H1 (cell line): ENCODE results near the gene TLE5. TPM values are rescaled to one million over a fixed set of nuclear protein-coding genes. Genes with fewer than 3 reads are reported as not detected.

Experiments
- CTCF ChIA-PET: fragments of 300-600 bp; sonication (Branson Sonifier 250); formaldehyde crosslinking; loops from one replicate; lab custom pipeline; 2021; ENCODE audit not compliant: partially characterized antibody; lab: Charles Lee
- POLR2A ChIA-PET: fragments of 300-600 bp; sonication (Branson Sonifier 250); formaldehyde crosslinking; loops from one replicate; lab custom pipeline; 2021; ENCODE audit warnings: inconsistent platforms; ENCODE audit not compliant: partially characterized antibody; lab: Charles Lee
- DNase-seq, 2 experiments: peaks; one replicate each; pipeline versions ENCODE4 v3.0.0 to v3.0.0-alpha.2; 2010 to 2022; ENCODE audit warnings: low spot score in 2 of 2, low read depth in 1 of 2, mixed read lengths in 1 of 2
- FAIRE-seq: peaks from 2 replicates; lab custom pipeline; 2011; peaks lifted over from hg19 to GRCh38; lab: Jason Lieb, UNC
- H2AFZ ChIP-seq: 2 replicates; pipeline ENCODE4 v1.8.1; 2012; ENCODE audit warnings: low read length, inconsistent platforms
- H2AK5ac ChIP-seq: 2 replicates; pipeline ENCODE4 v1.6.1; 2013; ENCODE audit warnings: low read depth, low read length
- H2BK120ac ChIP-seq: replicated peaks from 2 replicates; pipeline ENCODE3; 2013; ENCODE audit warnings: low read depth, low read length, inconsistent platforms
- H2BK12ac ChIP-seq: 2 replicates; pipeline ENCODE4 v1.6.1; 2013; ENCODE audit warnings: low read depth, low read length
- H2BK15ac ChIP-seq: 2 replicates; pipeline ENCODE4 v1.6.1; 2013; ENCODE audit warnings: low read length
- H2BK20ac ChIP-seq: 2 replicates; pipeline ENCODE4 v1.6.1; 2013; ENCODE audit warnings: low read length
- H2BK5ac ChIP-seq: 2 replicates; pipeline ENCODE4 v1.6.1; 2013; ENCODE audit warnings: low read depth, low read length
- H3K14ac ChIP-seq: 2 replicates; pipeline ENCODE4 v1.6.1; 2013; ENCODE audit warnings: inconsistent platforms; ENCODE audit not compliant: insufficient read length
- H3K18ac ChIP-seq: 2 replicates; pipeline ENCODE4 v1.6.1; 2013; ENCODE audit warnings: low read length; ENCODE audit errors: extremely low read depth
- H3K23ac ChIP-seq: 2 replicates; pipeline ENCODE4 v1.6.1; 2013; ENCODE audit warnings: inconsistent platforms; ENCODE audit not compliant: insufficient read length
- H3K23me2 ChIP-seq: 2 replicates; pipeline ENCODE4 v1.6.1; 2013; ENCODE audit warnings: low read depth, low read length
- H3K27ac ChIP-seq: 2 replicates; pipeline ENCODE4 v1.6.1; 2011; ENCODE audit warnings: low read depth, low read length, inconsistent platforms
- H3K27me3 ChIP-seq, 4 experiments: replicated peaks in 1 of 4; 1 replicate in 1 of 4; 2 replicates in 3 of 4; pipeline versions ENCODE4 v1.6.1 to v1.8.1; 2011 to 2013; ENCODE audit warnings: low read length in 3 of 4, mild to moderate bottlenecking in 3 of 4, inconsistent platforms in 2 of 4, mixed read lengths in 2 of 4, moderate library complexity in 1 of 4; ENCODE audit not compliant: control insufficient read depth in 3 of 4, insufficient read depth in 3 of 4; ENCODE audit errors: extremely low read depth in 1 of 4
- H3K36me3 ChIP-seq, 4 experiments: 2 replicates each; pipeline versions ENCODE4 v1.6.1 to v1.8.1; 2011 to 2013; ENCODE audit warnings: mild to moderate bottlenecking in 4 of 4, low read length in 3 of 4, moderate library complexity in 2 of 4, control low read depth in 1 of 4, inconsistent platforms in 1 of 4; ENCODE audit not compliant: insufficient read depth in 4 of 4, control insufficient read depth in 2 of 4
- H3K4ac ChIP-seq: replicated peaks from 2 replicates; pipeline ENCODE3; 2013; ENCODE audit warnings: low read length, low read depth, mixed read lengths, inconsistent platforms; ENCODE audit not compliant: insufficient read length
- H3K4me1 ChIP-seq, 4 experiments: replicated peaks in 1 of 4; 1 replicate in 1 of 4; 2 replicates in 3 of 4; pipeline versions ENCODE4 v1.6.1 to v1.8.1; 2011 to 2013; ENCODE audit warnings: low read length in 3 of 4, inconsistent platforms in 2 of 4, mixed read lengths in 1 of 4; ENCODE audit not compliant: insufficient read depth in 4 of 4, control insufficient read depth in 3 of 4
- H3K4me2 ChIP-seq, 2 experiments: 2 replicates each; pipeline versions ENCODE4 v1.6.1 to v1.8.1; 2011 to 2013; ENCODE audit warnings: low read depth in 2 of 2, low read length in 2 of 2, control low read depth in 1 of 2, inconsistent platforms in 1 of 2, mild to moderate bottlenecking in 1 of 2; ENCODE audit not compliant: insufficient read depth in 1 of 2
- H3K4me3 ChIP-seq, 4 experiments: fragments of 200-600, 300-600 bp in 1 of 4; sonication (generic), shearing (Covaris generic), sonication (Bioruptor Twin) in 1 of 4; 2 replicates each; pipeline versions ENCODE4 v1.5.1 to v1.8.1; 2011 to 2016; ENCODE audit warnings: low read length in 4 of 4, low read depth in 3 of 4, control low read depth in 2 of 4, inconsistent platforms in 2 of 4, mild to moderate bottlenecking in 2 of 4, mixed read lengths in 1 of 4, moderate library complexity in 1 of 4; ENCODE audit not compliant: insufficient read depth in 2 of 4; ENCODE audit errors: extremely low read depth in 1 of 4
- H3K56ac ChIP-seq: replicated peaks from 2 replicates; pipeline ENCODE3; 2013; ENCODE audit warnings: low read depth, mild to moderate bottlenecking, mixed read lengths, low read length, inconsistent platforms; ENCODE audit not compliant: insufficient read length
- H3K79me1 ChIP-seq: 2 replicates; pipeline ENCODE4 v1.6.1; 2013; ENCODE audit warnings: low read depth, low read length, control low read depth
- H3K79me2 ChIP-seq, 2 experiments: 2 replicates each; pipeline versions ENCODE4 v1.6.1 to v1.8.1; 2012 to 2013; ENCODE audit warnings: low read length in 2 of 2, mild to moderate bottlenecking in 2 of 2, inconsistent platforms in 1 of 2; ENCODE audit not compliant: insufficient read depth in 2 of 2, control insufficient read depth in 1 of 2
- H3K9ac ChIP-seq, 4 experiments: replicated peaks in 1 of 4; 1 replicate in 1 of 4; 2 replicates in 3 of 4; pipeline versions ENCODE4 v1.6.1 to v1.8.1; 2011 to 2013; ENCODE audit warnings: low read depth in 3 of 4, low read length in 3 of 4, control low read depth in 2 of 4, mild to moderate bottlenecking in 2 of 4, moderate library complexity in 2 of 4, inconsistent platforms in 1 of 4; ENCODE audit errors: extremely low read depth in 1 of 4
- H3K9me3 ChIP-seq, 2 experiments: 2 replicates each; pipeline versions ENCODE4 v1.6.1 to v1.8.1; 2012 to 2013; ENCODE audit warnings: mild to moderate bottlenecking in 2 of 2, moderate library complexity in 2 of 2, control low read depth in 1 of 2, inconsistent platforms in 1 of 2, low read depth in 1 of 2, low read length in 1 of 2, mixed read lengths in 1 of 2; ENCODE audit not compliant: insufficient read depth in 2 of 2
- H4K20me1 ChIP-seq, 2 experiments: replicated peaks in 1 of 2; 2 replicates each; pipeline versions ENCODE3 to v1.8.1; 2011 to 2013; ENCODE audit warnings: inconsistent platforms in 2 of 2, low read length in 2 of 2, mild to moderate bottlenecking in 1 of 2; ENCODE audit not compliant: insufficient read depth in 2 of 2, control insufficient read depth in 1 of 2
- H4K5ac ChIP-seq: 2 replicates; pipeline ENCODE4 v1.6.1; 2013; ENCODE audit warnings: low read length, low read depth, mixed read lengths, inconsistent platforms; ENCODE audit not compliant: insufficient read length
- H4K8ac ChIP-seq: 2 replicates; pipeline ENCODE4 v1.8.0; 2013; ENCODE audit warnings: mild to moderate bottlenecking, moderate library complexity, low read length, inconsistent platforms; ENCODE audit not compliant: insufficient read depth; ENCODE audit errors: extremely low read depth
- H4K91ac ChIP-seq: replicated peaks from 2 replicates; pipeline ENCODE3; 2013; ENCODE audit warnings: low read length, mixed read lengths, inconsistent platforms; ENCODE audit not compliant: insufficient read length
- CBX5 ChIP-seq: fragments of 300-800, 300-1000 bp; sonication (generic); IDR thresholded peaks from 2 replicates; pipeline ENCODE4 v1.7.1; 2016; ENCODE audit warnings: antibody characterized with exemption, low read length, low read depth
- KDM1A ChIP-seq: fragments of 200-600, 300-600 bp; sonication (generic); IDR thresholded peaks from 2 replicates; pipeline ENCODE4 v1.7.1; 2016; ENCODE audit warnings: mild to moderate bottlenecking, low read length, borderline replicate concordance
- RFX5 ChIP-seq: IDR thresholded peaks from 2 replicates; pipeline ENCODE4 v1.6.1; 2011; ENCODE audit warnings: low read depth, low read length, improper control_type of control experiment, borderline replicate concordance
- WGBS, 2 experiments: shearing (Covaris generic) in 1 of 2; methylation state at CpG; one replicate each; pipeline versions ENCODE4 v1.1.6 to v1.1.7; 2013 to 2015; ENCODE audit warnings: low lambda C conversion rate in 2 of 2, mixed read lengths in 2 of 2, inconsistent platforms in 1 of 2, low coverage in 1 of 2, missing lambda C conversion rate in 1 of 2; ENCODE audit not compliant: insufficient replicate concordance in 2 of 2, insufficient coverage in 1 of 2, insufficient read length in 1 of 2; ENCODE audit errors: extremely low coverage in 1 of 2, missing lambda C conversion rate in 1 of 2; 5-methylcytosine and 5-hydroxymethylcytosine counted together
- polyA plus RNA-seq, 7 experiments: library from polyadenylated mRNA; depleted of rRNA in 3 of 7; stranded (reverse) in 5 of 7; unstranded in 2 of 7; fragments of >200 nt in 5 of 7; fragments of 200-250 nt in 2 of 7; gene quantifications; 1 replicate in 5 of 7; 2 replicates in 1 of 7; 4 replicates in 1 of 7; pipeline versions ENCODE4 v1.2.1 to v1.2.3, GENCODE V29; 2011 to 2013; ENCODE audit warnings: missing spikeins in 2 of 7, mixed read lengths in 2 of 7
- total RNA-seq: library from RNA; stranded (reverse); fragmentation: NEBNext Ultra II Directional; extraction: Animal tissue kit (Norgen Biotek cat#: 25700); gene quantifications from 2 replicates; pipeline ENCODE4 v1.2.1, GENCODE V29; 2021

Gene TLE5
- total and polyA plus RNA-seq, 2 of the 8 experiments (the other 6 are each of a cell fraction or from before 2014, with no cell fraction given) = 187 to 285 TPM

- Histone ChIP-seq H3K27me3 (peaks cover 0 to 3% (median 0%) of the 10 kb centered on the region in 4 experiments; a peak in 2 of 7 replicates), H4K8ac (no peak overlapping the region; the same call in 1 of the 2 replicates), H3K79me1 (peaks cover 2% of the 10 kb centered on the region; the same call in 1 of the 2 replicates), H3K4ac (no peak overlapping the region), H4K20me1 (peaks cover 0 to 12% of the 10 kb centered on the region in 2 experiments), H4K91ac (peak overlapping the region; percentile 65), H2BK12ac (peak overlapping the region; percentile 63; the same call in 1 of the 2 replicates), H2BK15ac (no peak overlapping the region), H3K79me2 (peaks cover 0 to 4% of the 10 kb centered on the region in 2 experiments; a peak in 1 of 4 replicates), H3K18ac (no peak overlapping the region), H3K56ac (peak overlapping the region; percentile 53), H2BK20ac (no peak overlapping the region), H2BK120ac (no peak overlapping the region), H2AFZ (no peak overlapping the region), H3K27ac (no peak overlapping the region), H3K14ac (no peak overlapping the region), H3K23ac (no peak overlapping the region), H3K4me1 (peaks cover 3 to 25% (median 15%) of the 10 kb centered on the region in 4 experiments), H3K36me3 (peaks cover 0 to 17% (median 7%) of the 10 kb centered on the region in 4 experiments; a peak in 3 of 8 replicates), H3K4me2 (peak overlapping the region; percentile 59 to 74), H3K9ac (no peak overlapping the region), H2AK5ac (no peak overlapping the region), H3K4me3 (peak overlapping the region; percentile 53 to 92 (median 59)), H2BK5ac (peak overlapping the region; percentile 75; the same call in 1 of the 2 replicates), H3K9me3 (no peaks in the 10 kb centered on the region), H4K5ac (no peak overlapping the region)
- FAIRE-seq (no peak), DNase-seq (no peak)
- POLR2A ChIA-PET = interaction anchor here (0.7 to 2.4 kb wide), 4 partner anchors 11 to 110 kb away, joined by 3 to 7 read pairs (median 3); no protein-coding TSS in a partner anchor
- 74% methylated on average over 4 of the region's 4 CpGs; no CpG with 5 or more reads in 1 of the 2 experiments for WGBS, 2 experiments
- TF ChIP-seq RFX5 (no peak), KDM1A (peak; percentile 84; the same call in 1 of the 2 replicates), CBX5 (no peak)
- TF ChIP-seq, all 59 proteins: peak for 1
- CTCF ChIA-PET = interaction anchor here (0.6 to 2.0 kb wide), 7 partner anchors 11 to 498 kb away, joined by 3 to 5 read pairs (median 4); no protein-coding TSS in a partner anchor
- peaks cover 2% of the 10 kb centered on the region; the same call in 1 of the 2 replicates for H3K23me2 ChIP-seq
These were observed 1.5 kb downstream of the TLE5 start for GRCh38 chr19:3060857-3061181.
